HAP-1 (cell line): ENCODE measurements around the gene CCDC69.
A peak's percentile ranks its signal among the peaks of the same experiment; 100 is the strongest.

ENCODE experiments used
- DNase-seq, 2 experiments: peaks; one replicate each; pipeline ENCODE4 v3.0.0-alpha.2; 2016 to 2020; ENCODE audit warnings: low spot score in 2 of 2
- H3K27me3 ChIP-seq: fragments of 250-450 bp; sonication (Bioruptor Pico); 2 replicates; pipeline ENCODE4 v1.5.1; 2020; ENCODE audit warnings: low read depth, mild to moderate bottlenecking, moderate library complexity
- H3K36me3 ChIP-seq: fragments of 250-450 bp; sonication (Bioruptor Pico); replicated peaks from 2 replicates; pipeline ENCODE4 v1.5.1; 2020; ENCODE audit warnings: mild to moderate bottlenecking
- H3K4me1 ChIP-seq: fragments of 250-450 bp; sonication (Bioruptor Pico); 2 replicates; pipeline ENCODE4 v1.5.1; 2020; ENCODE audit warnings: mild to moderate bottlenecking
- H3K4me3 ChIP-seq: fragments of 250-450 bp; sonication (Bioruptor Pico); 2 replicates; pipeline ENCODE4 v1.5.1; 2020; ENCODE audit warnings: mild to moderate bottlenecking, moderate library complexity
- H3K9me3 ChIP-seq: fragments of 250-450 bp; sonication (Bioruptor Pico); 2 replicates; pipeline ENCODE4 v1.5.1; 2020; ENCODE audit warnings: mild to moderate bottlenecking, moderate library complexity
- in situ Hi-C: fragments of 300-500 bp; cut with MboI; formaldehyde crosslinking; loops from 3 replicates; pipeline ENCODE4 v1.14.3; 2020; ENCODE audit warnings: low sequenced_read_pairs, inconsistent platforms, mixed read lengths

CCDC69 gene

DNA sequence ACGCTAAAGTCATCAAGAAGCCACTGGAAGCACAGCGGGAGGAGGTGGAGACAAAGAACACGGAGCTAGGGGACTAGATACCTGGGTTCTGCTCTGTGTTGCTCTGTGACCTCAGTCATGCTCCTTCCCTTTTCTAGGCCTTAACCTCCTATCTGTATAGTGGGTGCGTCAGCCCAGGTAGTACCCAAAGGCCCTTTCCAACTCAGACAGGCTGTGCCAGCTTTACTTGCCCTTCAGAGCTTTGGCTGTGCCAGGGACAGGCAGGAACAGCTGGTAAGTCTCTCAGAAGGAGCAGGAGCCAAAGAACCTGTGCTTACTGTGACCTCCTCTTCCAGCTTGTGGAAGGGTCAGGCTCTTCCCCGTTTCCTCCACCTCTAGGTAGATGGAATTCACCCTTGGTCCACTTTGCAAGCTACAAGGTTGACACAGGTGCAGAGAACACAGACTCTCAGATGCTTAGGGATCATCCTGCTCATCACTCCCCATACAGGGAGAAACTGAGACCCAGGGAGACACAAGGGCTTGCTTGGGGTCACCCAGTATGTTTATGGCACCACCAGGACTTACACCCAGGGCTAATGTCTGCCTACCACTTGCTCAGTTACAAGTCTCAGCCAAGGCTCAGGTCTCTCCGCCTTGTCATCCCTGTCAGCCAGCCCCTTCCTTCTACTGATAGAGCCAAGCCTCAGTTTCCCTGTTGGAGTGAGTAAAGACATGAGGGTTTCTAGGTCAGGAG is 1.7 kb downstream of the CCDC69 start:
- Histone ChIP-seq H3K9me3 (no peaks in the 10 kb centered on the region), H3K4me3 (no peak overlapping the region), H3K27me3 (no peaks in the 10 kb centered on the region), H3K36me3 (no peaks in the 10 kb centered on the region), H3K4me1 (peaks cover 11% of the 10 kb centered on the region)
- in situ Hi-C loops = no loop called here
- no peak for DNase-seq

- in situ Hi-C loops = no loop called here
- no peaks in the 10 kb centered on the region for H3K9me3 ChIP-seq
- DNase-seq = no peak
- H3K36me3 ChIP-seq = no peaks in the 10 kb centered on the region
- H3K4me1 ChIP-seq = peaks cover 11% of the 10 kb centered on the region
- H3K27me3 ChIP-seq = no peaks in the 10 kb centered on the region
- H3K4me3 ChIP-seq = no peak overlapping the region
Measured at GRCh38 chr5:151221574-151221973, 2.3 kb downstream of the CCDC69 start.

GRCh38 chr5:151219789-151220188 is 4.1 kb downstream of the CCDC69 start:
- Histone ChIP-seq H3K4me1 (peaks cover 5% of the 10 kb centered on the region), H3K9me3 (no peaks in the 10 kb centered on the region), H3K4me3 (no peak overlapping the region), H3K27me3 (no peaks in the 10 kb centered on the region), H3K36me3 (no peaks in the 10 kb centered on the region)
- in situ Hi-C loops = no loop called here
- no peak for DNase-seq

- no peak for DNase-seq
- H3K27me3 ChIP-seq = no peaks in the 10 kb centered on the region
- in situ Hi-C loops = no loop called here
- H3K9me3 ChIP-seq = no peaks in the 10 kb centered on the region
- H3K36me3 ChIP-seq = no peaks in the 10 kb centered on the region
- no peak overlapping the region for H3K4me3 ChIP-seq
- peaks cover 7% of the 10 kb centered on the region for H3K4me1 ChIP-seq
Measured at GRCh38 chr5:151219138-151219537, 4.8 kb downstream of the CCDC69 start.

GRCh38 chr5:151218177-151218576 is 5.7 kb downstream of the CCDC69 start:
- in situ Hi-C loops = no loop called here
- Histone ChIP-seq H3K36me3 (no peaks in the 10 kb centered on the region), H3K4me1 (peaks cover 9% of the 10 kb centered on the region), H3K4me3 (no peak overlapping the region), H3K9me3 (no peaks in the 10 kb centered on the region), H3K27me3 (no peaks in the 10 kb centered on the region)
- DNase-seq = no peak

DNA sequence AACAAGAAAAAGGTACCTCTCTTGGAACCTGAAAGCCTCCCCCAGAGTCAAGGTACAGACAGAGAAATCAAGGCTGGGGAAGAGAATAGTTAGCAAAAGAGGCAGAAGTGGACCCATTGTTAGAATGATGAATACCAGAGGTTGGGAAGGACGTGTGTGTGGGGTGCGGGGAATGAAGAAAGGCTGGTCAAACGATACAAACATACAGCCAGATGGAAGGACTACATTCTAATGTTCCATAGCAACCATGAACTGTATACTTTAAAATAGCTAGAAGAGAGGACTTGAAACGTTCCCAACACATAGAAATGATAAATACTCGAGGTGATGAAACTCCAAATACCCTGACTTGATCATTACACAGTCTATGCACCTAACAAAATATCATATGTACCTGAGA is 7.1 kb downstream of the CCDC69 start:
- peaks cover 4% of the 10 kb centered on the region; the same call in 1 of the 2 replicates for H3K4me1 ChIP-seq
- in situ Hi-C loops = no loop called here
- H3K4me3 ChIP-seq = no peak overlapping the region
- H3K9me3 ChIP-seq = no peaks in the 10 kb centered on the region
- H3K36me3 ChIP-seq = no peaks in the 10 kb centered on the region
- H3K27me3 ChIP-seq = no peaks in the 10 kb centered on the region
- no peak for DNase-seq

DNA sequence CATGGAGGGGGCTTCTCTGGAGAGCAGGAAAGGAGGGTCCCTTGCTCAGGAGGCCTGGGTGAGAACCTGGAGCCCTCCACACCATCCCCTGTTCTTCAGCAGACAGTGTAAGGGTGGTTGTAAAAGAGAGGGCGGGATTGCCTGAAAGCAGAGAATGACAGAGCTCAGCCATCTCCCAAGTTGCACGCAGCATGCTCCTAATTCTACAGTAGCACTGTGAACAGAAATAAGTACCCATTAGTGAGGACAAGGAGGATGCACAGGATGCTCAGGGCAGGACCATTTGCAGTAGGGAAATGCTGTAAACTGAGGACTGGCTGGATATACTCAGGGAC is 8.4 kb downstream of the CCDC69 start:
- in situ Hi-C loops = no loop called here
- H3K27me3 ChIP-seq = no peaks in the 10 kb centered on the region
- H3K36me3 ChIP-seq = no peaks in the 10 kb centered on the region
- H3K9me3 ChIP-seq = no peaks in the 10 kb centered on the region
- H3K4me1 ChIP-seq = peaks cover 4% of the 10 kb centered on the region; the same call in 1 of the 2 replicates
- no peak for DNase-seq
- no peak overlapping the region for H3K4me3 ChIP-seq

DNA sequence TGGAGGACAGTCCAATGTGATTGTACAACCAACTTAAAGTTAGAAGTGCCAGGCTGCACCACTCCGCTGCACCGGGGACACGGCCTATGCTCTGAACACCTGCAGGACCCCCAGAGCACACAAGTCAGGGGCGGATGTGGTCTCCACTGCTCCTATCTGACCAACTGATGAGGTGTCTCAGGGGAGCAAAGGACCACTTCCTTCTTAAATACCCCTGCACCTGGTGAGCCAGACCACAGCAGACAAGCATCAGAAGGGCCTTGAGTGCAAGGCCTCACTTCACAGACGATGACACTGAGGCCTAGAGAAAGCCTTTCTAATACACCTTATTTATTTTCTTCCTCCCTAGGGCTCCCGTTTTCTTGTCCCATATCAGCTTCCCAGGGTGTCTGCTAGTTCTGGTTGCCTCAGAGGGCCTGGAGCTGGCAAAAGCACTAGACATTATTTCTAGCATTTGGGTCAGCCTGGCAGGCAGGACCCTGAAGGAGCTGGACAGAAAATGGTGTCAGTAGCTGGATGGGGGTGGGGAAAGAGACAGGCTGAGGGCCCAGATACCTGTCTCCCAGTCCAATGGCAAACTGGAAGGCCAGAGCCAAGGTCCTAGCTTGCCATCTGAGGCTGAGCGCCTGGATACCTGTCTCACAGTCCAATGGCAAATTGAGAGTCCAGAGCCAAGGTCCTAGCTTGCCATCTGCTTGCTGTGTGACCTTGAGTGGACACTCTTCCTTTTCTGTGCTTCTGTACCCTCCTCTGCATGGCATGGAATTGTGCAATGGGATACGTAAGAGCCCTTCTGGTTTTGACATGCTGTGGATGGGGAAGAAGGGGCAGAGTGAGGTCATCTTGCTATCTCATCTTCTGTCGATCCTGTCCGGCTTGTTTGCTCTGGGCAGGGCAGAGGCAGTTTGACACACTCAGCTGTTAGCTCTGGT is 9.0 kb downstream of the CCDC69 start:
- in situ Hi-C loops = no loop called here
- no peak for DNase-seq
- Histone ChIP-seq H3K4me3 (no peak overlapping the region), H3K36me3 (no peaks in the 10 kb centered on the region), H3K9me3 (no peaks in the 10 kb centered on the region), H3K4me1 (peaks cover 4% of the 10 kb centered on the region; the same call in 1 of the 2 replicates), H3K27me3 (no peaks in the 10 kb centered on the region)

DNA sequence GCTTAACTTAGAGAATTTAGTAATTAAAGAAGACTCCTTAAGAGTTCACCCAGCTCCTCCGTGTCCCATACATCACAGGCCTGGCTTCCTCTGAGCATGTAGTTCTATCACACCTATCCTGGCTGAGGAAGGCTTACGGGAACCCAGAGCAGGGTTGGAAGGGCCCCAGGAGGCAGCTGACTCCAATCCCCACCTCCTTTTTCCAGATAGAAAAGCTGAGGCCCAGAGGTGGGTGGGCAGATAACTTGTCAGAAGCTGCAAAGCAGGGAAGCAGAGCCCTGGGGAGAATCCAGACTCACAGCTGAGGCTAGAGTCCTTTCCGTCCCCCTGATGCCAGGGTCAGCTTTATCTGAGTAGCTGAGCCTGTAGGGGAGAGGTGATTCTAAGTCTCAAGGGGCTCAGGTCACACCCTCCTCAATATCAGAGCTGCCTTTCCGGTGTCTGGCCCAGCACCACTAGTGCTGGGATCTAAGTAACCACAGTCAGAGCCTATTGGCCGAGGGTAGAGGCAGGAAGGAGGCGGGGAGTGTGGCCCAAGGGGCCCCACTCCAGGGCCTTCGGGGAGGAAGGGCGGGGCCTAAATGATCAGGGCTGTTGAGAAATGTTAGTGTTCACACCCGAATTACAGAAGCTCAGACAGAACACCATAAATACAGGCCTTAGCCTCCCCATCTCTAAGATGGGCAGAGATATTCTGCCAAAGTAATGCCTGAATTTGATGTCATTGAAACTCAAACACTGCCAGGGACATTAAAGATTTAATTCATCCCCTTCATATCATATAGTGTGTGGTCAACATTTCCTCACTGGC is 9.9 kb downstream of the CCDC69 start:
- Histone ChIP-seq H3K4me1 (peaks cover 4% of the 10 kb centered on the region; the same call in 1 of the 2 replicates), H3K4me3 (no peak overlapping the region), H3K27me3 (no peaks in the 10 kb centered on the region), H3K36me3 (no peaks in the 10 kb centered on the region), H3K9me3 (no peaks in the 10 kb centered on the region)
- peak; percentile 16 to 61 for DNase-seq
- in situ Hi-C loops = no loop called here

GRCh38 chr5:151212406-151212798 is 11.5 kb downstream of the CCDC69 start:
- no peak for DNase-seq
- no peaks in the 10 kb centered on the region for H3K36me3 ChIP-seq
- in situ Hi-C loops = no loop called here

GRCh38 chr5:151208481-151208914 is 15.4 kb downstream of the CCDC69 start:
- Histone ChIP-seq H3K4me1 (no peaks in the 10 kb centered on the region), H3K27me3 (no peaks in the 10 kb centered on the region), H3K4me3 (no peak overlapping the region), H3K9me3 (no peaks in the 10 kb centered on the region), H3K36me3 (no peaks in the 10 kb centered on the region)
- in situ Hi-C loops = no loop called here
- DNase-seq = no peak

More at GRCh38 chr5:151212406-151212798, 11.5 kb downstream of the CCDC69 start:
- H3K27me3 ChIP-seq = no peaks in the 10 kb centered on the region
- peaks cover 4% of the 10 kb centered on the region; the same call in 1 of the 2 replicates for H3K4me1 ChIP-seq
- H3K9me3 ChIP-seq = no peaks in the 10 kb centered on the region
- no peak overlapping the region for H3K4me3 ChIP-seq

DNA sequence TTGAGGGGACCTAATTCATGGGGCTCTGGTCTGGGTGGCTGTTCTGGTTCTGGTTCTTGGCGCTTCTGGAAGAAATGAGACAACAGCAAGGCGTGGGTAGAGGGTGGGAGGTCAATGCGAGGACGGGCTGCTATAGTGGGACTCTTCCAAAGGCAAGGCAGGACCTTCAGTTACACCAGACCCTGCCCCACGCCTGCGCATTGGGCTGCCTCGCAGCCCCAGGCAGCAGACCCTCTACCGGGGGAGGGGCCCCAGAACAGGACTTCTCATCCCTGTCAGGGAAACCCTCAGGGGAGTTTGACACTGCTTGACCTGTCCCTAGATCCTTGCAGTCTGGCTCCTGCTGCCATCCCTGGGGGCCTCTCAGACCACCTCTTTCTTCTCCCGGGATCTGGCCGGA is 18.5 kb downstream of the CCDC69 start:
- Histone ChIP-seq H3K4me1 (no peaks in the 10 kb centered on the region; the same call in 1 of the 2 replicates), H3K9me3 (no peaks in the 10 kb centered on the region), H3K36me3 (no peaks in the 10 kb centered on the region), H3K27me3 (no peaks in the 10 kb centered on the region), H3K4me3 (no peak overlapping the region)
- no peak for DNase-seq
- in situ Hi-C loops = no loop called here

DNA sequence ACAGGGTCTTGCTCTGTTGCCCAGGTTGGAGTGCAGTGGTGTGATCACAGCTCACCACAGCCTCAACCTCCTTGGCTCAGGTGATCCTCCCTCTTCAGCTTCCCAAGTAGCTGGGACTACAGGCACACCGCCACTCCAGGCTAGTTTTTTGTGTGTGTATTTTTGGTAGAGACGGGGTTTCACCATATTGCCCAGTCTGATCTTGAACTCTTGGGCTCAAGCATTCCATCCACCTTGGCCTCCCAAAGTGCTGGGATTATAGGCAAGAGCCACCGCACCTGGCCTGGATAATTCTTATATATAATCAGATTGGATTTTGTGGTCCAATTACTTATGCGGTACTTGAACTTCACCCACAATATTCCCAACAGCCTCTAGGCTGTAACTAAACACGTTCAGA is 19.8 kb downstream of the CCDC69 start:
- in situ Hi-C loops = no loop called here

More for the DNA sequence above, 19.8 kb downstream of the CCDC69 start:
- no peak for DNase-seq
- Histone ChIP-seq H3K4me1 (no peaks in the 10 kb centered on the region; the same call in 1 of the 2 replicates), H3K9me3 (no peaks in the 10 kb centered on the region), H3K36me3 (no peaks in the 10 kb centered on the region), H3K27me3 (no peaks in the 10 kb centered on the region), H3K4me3 (no peak overlapping the region)
